OCI-LY1 (cell line): Measurements from ENCODE around the gene OR13D1.

ENCODE experiments used
- H2AFZ ChIP-seq: fragments of 200-600 bp; sonication (generic), shearing (Covaris generic); 2 replicates; pipeline ENCODE4 v1.6.0; 2014; ENCODE audit warnings: antibody characterized with exemption, mild to moderate bottlenecking, low read length
- H3F3A ChIP-seq: fragments of 200-600 bp; sonication (generic), shearing (Covaris generic); 2 replicates; pipeline ENCODE4 v1.6.0; 2014; ENCODE audit warnings: mild to moderate bottlenecking, antibody characterized with exemption, low read length, moderate library complexity; ENCODE audit not compliant: insufficient read depth
- H3K27ac ChIP-seq: fragments of 200-600 bp; sonication (generic); 2 replicates; pipeline ENCODE4 v1.5.1; 2014; ENCODE audit warnings: low read length, mixed run types, mild to moderate bottlenecking, low read depth; ENCODE audit not compliant: poor library complexity, severe bottlenecking
- H3K27me3 ChIP-seq: fragments of 200-600 bp; sonication (generic); 2 replicates; pipeline ENCODE4 v1.6.0; 2014; ENCODE audit warnings: antibody characterized with exemption, mild to moderate bottlenecking, low read length, moderate library complexity; ENCODE audit not compliant: insufficient read depth
- H3K36me3 ChIP-seq: fragments of 200-600 bp; sonication (generic); 2 replicates; pipeline ENCODE4 v1.6.1; 2014; ENCODE audit warnings: mild to moderate bottlenecking, antibody characterized with exemption, low read length, moderate library complexity, mixed read lengths; ENCODE audit not compliant: insufficient read depth
- H3K4me1 ChIP-seq: fragments of 200-600 bp; sonication (generic); 2 replicates; pipeline ENCODE4 v1.5.1; 2014; ENCODE audit warnings: mild to moderate bottlenecking, low read length, moderate library complexity; ENCODE audit not compliant: insufficient read depth, severe bottlenecking
- H3K4me2 ChIP-seq: fragments of 200-600 bp; sonication (generic), shearing (Covaris generic); 2 replicates; pipeline ENCODE4 v1.6.1; 2014; ENCODE audit warnings: low read length
- H3K4me3 ChIP-seq: fragments of 200-600 bp; sonication (generic); 2 replicates; pipeline ENCODE4 v1.5.1; 2014; ENCODE audit warnings: low read length, low read depth, mild to moderate bottlenecking, mixed read lengths; ENCODE audit not compliant: poor library complexity, severe bottlenecking
- H3K79me2 ChIP-seq: fragments of 200-600 bp; shearing (Covaris generic); 2 replicates; pipeline ENCODE4 v1.6.1; 2016; ENCODE audit warnings: mixed run types, low read length, mixed read lengths; ENCODE audit not compliant: insufficient read depth
- H3K9ac ChIP-seq: fragments of 200-600 bp; sonication (generic), shearing (Covaris generic); 2 replicates; pipeline ENCODE4 v1.6.1; 2014; ENCODE audit warnings: mild to moderate bottlenecking, low read length, mixed read lengths
- H3K9me2 ChIP-seq: fragments of 200-600 bp; sonication (generic), shearing (Covaris generic); 2 replicates; pipeline ENCODE4 v1.6.1; 2014; ENCODE audit warnings: low read depth, mild to moderate bottlenecking, low read length, mixed read lengths
- H3K9me3 ChIP-seq: fragments of 200-600 bp; shearing (Covaris generic); 2 replicates; pipeline ENCODE4 v1.6.1; 2014; ENCODE audit warnings: low read length, mixed read lengths
- H4K20me1 ChIP-seq: fragments of 200-600 bp; sonication (generic), shearing (Covaris generic); 2 replicates; pipeline ENCODE4 v1.6.0; 2016; ENCODE audit warnings: mild to moderate bottlenecking, low read length; ENCODE audit not compliant: insufficient read depth
- EZH2 ChIP-seq: fragments of 200-600 bp; sonication (generic), shearing (Covaris generic); IDR thresholded peaks from 2 replicates; pipeline ENCODE4 v1.8.0; 2017; ENCODE audit warnings: borderline replicate concordance, mixed run types, mild to moderate bottlenecking, antibody characterized with exemption, low read length, moderate library complexity, mixed read lengths
- TF ChIP-seq, protein P1 (sequence below): fragments of 200-600 bp; sonication (generic), shearing (Covaris generic); IDR thresholded peaks from 2 replicates; pipeline ENCODE4 v1.5.1; 2017; ENCODE audit warnings: mild to moderate bottlenecking, antibody characterized with exemption, low read length, moderate library complexity, mixed read lengths

OR13D1 gene

DNA sequence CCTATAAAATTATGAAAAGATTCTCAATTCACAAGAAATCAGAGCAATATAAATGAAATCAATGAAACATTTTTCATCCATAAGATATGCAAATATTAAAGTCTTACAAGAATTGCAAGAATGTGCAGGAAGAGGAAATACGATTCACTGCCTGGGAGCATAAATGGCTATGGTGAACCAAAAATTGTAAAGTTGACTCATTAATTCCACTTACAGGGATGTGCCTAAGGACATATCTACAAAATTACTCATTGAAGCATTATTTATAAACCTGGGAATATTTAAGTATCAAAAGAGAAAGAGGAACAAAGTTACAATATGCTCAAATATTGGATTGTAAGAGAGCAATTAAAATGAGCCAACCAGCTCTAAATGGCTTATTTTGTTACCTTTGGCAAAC is 46.3 kb downstream of the OR13D1 start:
- peaks cover 8% of the 10 kb centered on the region for H3K4me1 ChIP-seq
- H3K27me3 ChIP-seq: no peaks in the 10 kb centered on the region
- no peaks in the 10 kb centered on the region for H3K36me3 ChIP-seq
- H2AFZ ChIP-seq: no peak overlapping the region
- H3K9me3 ChIP-seq: no peaks in the 10 kb centered on the region
- H3K9ac ChIP-seq: no peak overlapping the region
- no peak overlapping the region for H3K4me3 ChIP-seq
- no peaks in the 10 kb centered on the region for H3K9me2 ChIP-seq
- TF ChIP-seq EZH2: no peak
- TF ChIP-seq, protein P1, sequence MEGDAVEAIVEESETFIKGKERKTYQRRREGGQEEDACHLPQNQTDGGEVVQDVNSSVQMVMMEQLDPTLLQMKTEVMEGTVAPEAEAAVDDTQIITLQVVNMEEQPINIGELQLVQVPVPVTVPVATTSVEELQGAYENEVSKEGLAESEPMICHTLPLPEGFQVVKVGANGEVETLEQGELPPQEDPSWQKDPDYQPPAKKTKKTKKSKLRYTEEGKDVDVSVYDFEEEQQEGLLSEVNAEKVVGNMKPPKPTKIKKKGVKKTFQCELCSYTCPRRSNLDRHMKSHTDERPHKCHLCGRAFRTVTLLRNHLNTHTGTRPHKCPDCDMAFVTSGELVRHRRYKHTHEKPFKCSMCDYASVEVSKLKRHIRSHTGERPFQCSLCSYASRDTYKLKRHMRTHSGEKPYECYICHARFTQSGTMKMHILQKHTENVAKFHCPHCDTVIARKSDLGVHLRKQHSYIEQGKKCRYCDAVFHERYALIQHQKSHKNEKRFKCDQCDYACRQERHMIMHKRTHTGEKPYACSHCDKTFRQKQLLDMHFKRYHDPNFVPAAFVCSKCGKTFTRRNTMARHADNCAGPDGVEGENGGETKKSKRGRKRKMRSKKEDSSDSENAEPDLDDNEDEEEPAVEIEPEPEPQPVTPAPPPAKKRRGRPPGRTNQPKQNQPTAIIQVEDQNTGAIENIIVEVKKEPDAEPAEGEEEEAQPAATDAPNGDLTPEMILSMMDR: no peak
- no peaks in the 10 kb centered on the region for H4K20me1 ChIP-seq
- no peak overlapping the region for H3K4me2 ChIP-seq
- no peaks in the 10 kb centered on the region for H3F3A ChIP-seq
- no peaks in the 10 kb centered on the region for H3K79me2 ChIP-seq
- H3K27ac ChIP-seq: no peak overlapping the region

DNA sequence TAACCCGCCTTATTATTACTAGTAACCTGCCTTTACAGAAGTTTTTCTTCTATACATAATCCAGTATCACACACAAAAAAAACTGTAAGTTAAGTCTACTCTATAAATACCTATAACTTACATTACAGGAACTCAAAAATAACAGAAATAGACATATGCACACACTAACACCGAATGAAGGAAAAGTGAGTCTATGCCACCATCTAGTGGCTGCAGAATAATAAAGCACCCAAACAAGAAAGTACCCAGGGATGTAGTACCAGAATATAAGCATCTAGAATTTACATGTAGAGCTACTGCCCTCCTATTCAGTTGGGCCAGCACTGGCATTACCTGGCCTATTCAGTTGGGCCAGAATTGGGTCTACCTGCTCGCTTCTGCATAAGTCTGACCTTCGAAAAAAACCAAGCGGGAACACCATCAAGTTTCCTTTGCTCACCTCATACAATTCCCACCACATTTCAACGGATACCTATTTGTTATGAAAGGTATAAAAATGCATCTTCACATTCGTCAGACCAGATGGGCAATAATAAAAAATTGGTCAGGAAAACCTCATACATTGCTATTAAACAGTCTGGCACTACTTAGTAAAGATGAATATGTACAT is 49.2 kb downstream of the OR13D1 start:
- H3K4me2 ChIP-seq: no peak overlapping the region
- no peak overlapping the region for H3K9ac ChIP-seq
- peaks cover 22% of the 10 kb centered on the region for H3K4me1 ChIP-seq
- H3K79me2 ChIP-seq: no peaks in the 10 kb centered on the region
- H3K27ac ChIP-seq: no peak overlapping the region
- no peaks in the 10 kb centered on the region for H3K9me3 ChIP-seq
- H4K20me1 ChIP-seq: no peaks in the 10 kb centered on the region
- H3K9me2 ChIP-seq: no peaks in the 10 kb centered on the region
- H3F3A ChIP-seq: no peaks in the 10 kb centered on the region
- no peak overlapping the region for H3K4me3 ChIP-seq
- H2AFZ ChIP-seq: no peak overlapping the region
- H3K27me3 ChIP-seq: no peaks in the 10 kb centered on the region
- TF ChIP-seq, protein P1: peak; percentile 81
- TF ChIP-seq EZH2: no peak
- H3K36me3 ChIP-seq: no peaks in the 10 kb centered on the region
